Panc1 (cell line): ENCODE results near the gene OPN3. TPM values are rescaled to one million over a fixed set of nuclear protein-coding genes. Genes with fewer than 3 reads are reported as not detected.

Experiments
- ATAC-seq: fragments of 200-7000 bp; cut with Tn5 transposase; 2 replicates; pipeline ENCODE4 v1.9.1; 2020; ENCODE audit warnings: mild to moderate bottlenecking, moderate library complexity
- BruUV-seq: library from RNA; stranded (reverse); fragments of 400-500 nt; replicated peaks from 2 replicates; lab custom pipeline; 2021; lab: Mats Ljungman, UMichigan
- CTCF ChIA-PET: fragments of 300-600 bp; sonication (Branson Sonifier 250); formaldehyde crosslinking; loops from one replicate; lab custom pipeline; 2022; ENCODE audit warnings: antibody characterized with exemption; lab: Charles Lee
- POLR2A ChIA-PET: fragments of 300-600 bp; sonication (Branson Sonifier 250); formaldehyde crosslinking; loops from one replicate; lab custom pipeline; 2022; ENCODE audit warnings: antibody characterized with exemption; lab: Charles Lee
- DNase-seq: peaks from one replicate; pipeline ENCODE4 v3.0.0-alpha.2; 2010; ENCODE audit warnings: low read depth, low spot score
- H3K27ac ChIP-seq: 2 replicates; pipeline ENCODE4 v1.5.1; 2011; ENCODE audit warnings: mild to moderate bottlenecking, low read length, inconsistent platforms
- H3K27me3 ChIP-seq: fragments of 200-500 bp; sonication (Bioruptor generic); 2 replicates; pipeline ENCODE4 v1.6.0; 2014; ENCODE audit warnings: low read length, inconsistent platforms; ENCODE audit not compliant: control insufficient read depth, insufficient read depth
- H3K36me3 ChIP-seq: fragments of 200-500 bp; sonication (Bioruptor generic); 2 replicates; pipeline ENCODE4 v1.5.1; 2014; ENCODE audit warnings: inconsistent platforms, mild to moderate bottlenecking, low read length, moderate library complexity; ENCODE audit not compliant: control insufficient read depth, insufficient read depth
- H3K4me1 ChIP-seq: 2 replicates; pipeline ENCODE4 v1.5.1; 2011; ENCODE audit warnings: inconsistent platforms, mild to moderate bottlenecking, low read length, moderate library complexity; ENCODE audit not compliant: control insufficient read depth, insufficient read depth
- H3K4me3 ChIP-seq, 2 experiments: 2 replicates each; pipeline ENCODE4 v1.5.1; 2011 to 2012; ENCODE audit warnings: low read depth in 2 of 2, low read length in 2 of 2, mild to moderate bottlenecking in 2 of 2, inconsistent platforms in 1 of 2, moderate library complexity in 1 of 2
- H3K9me3 ChIP-seq: fragments of 200-500 bp; sonication (Bioruptor generic); 2 replicates; pipeline ENCODE4 v1.5.1; 2014; ENCODE audit warnings: low read depth, mild to moderate bottlenecking, inconsistent platforms, low read length, moderate library complexity; ENCODE audit not compliant: control insufficient read depth, insufficient read depth
- POLR2AphosphoS5 ChIP-seq: IDR thresholded peaks from 2 replicates; pipeline ENCODE4 v1.6.1; 2012; ENCODE audit warnings: mild to moderate bottlenecking, low read depth, low read length, moderate library complexity
- SIN3A ChIP-seq: IDR thresholded peaks from 2 replicates; pipeline ENCODE4 v1.6.1; 2012; ENCODE audit warnings: low read depth, mild to moderate bottlenecking, low read length, moderate library complexity, borderline replicate concordance; ENCODE audit not compliant: insufficient read depth
- TCF7L2 ChIP-seq: IDR thresholded peaks from 2 replicates; pipeline ENCODE4 v1.6.1; 2011; ENCODE audit warnings: mild to moderate bottlenecking, low read depth, low read length, inconsistent platforms
- in situ Hi-C: cut with HindIII; loops from 2 replicates; pipeline ENCODE4 v1.10.0; 2016; ENCODE audit warnings: low sequenced_read_pairs, low pct_unique_long_range_greater_than_20kb
- intact Hi-C: fragments of 100-400 bp; cut with micrococcal nuclease; formaldehyde crosslinking; loops from one replicate; pipeline ENCODE4 v1.10.0; 2022; ENCODE audit not compliant: unreplicated experiment
- total RNA-seq: library from RNA; stranded (reverse); gene quantifications from one replicate; pipeline ENCODE4 v1.2.1, GENCODE V29; 2021; ENCODE audit not compliant: unreplicated experiment
- TF ChIP-seq, protein P1 (sequence below), 2 experiments: IDR thresholded peaks; 2 replicates each; pipeline ENCODE4 v1.6.1; 2011 to 2012; ENCODE audit warnings: low read depth in 2 of 2, control low read depth in 1 of 2, low read length in 1 of 2, mild to moderate bottlenecking in 1 of 2, moderate library complexity in 1 of 2; ENCODE audit not compliant: insufficient read depth in 1 of 2
- TF ChIP-seq, protein P2 (sequence below): fragments of 450-650 bp; IDR thresholded peaks from 2 replicates; pipeline ENCODE4 v1.5.1; 2017; ENCODE audit warnings: mild to moderate bottlenecking

The OPN3 gene
- total RNA-seq, 1 experiment from 2014 or later, result 34.0 TPM

DNA sequence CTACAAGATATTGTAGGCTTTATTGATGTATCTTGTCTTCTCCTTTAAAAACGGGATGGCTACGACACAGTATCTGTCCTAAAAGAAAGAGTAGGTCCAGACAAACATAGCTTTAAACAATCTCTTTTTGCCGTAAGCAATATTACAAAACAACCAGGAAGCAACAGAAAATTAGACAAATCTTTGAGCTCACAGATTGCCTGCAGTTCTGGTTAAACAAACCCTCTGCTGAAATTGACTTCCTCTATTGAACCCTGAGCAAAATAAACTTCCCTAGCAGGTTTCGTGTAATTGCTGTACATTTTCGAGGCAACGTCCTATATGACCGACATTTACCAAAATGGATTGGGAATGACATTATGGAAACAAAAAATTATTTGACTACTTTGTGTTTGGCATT is 50.6 kb downstream of the OPN3 start:
- peaks cover 14% of the 10 kb centered on the region for H3K4me1 ChIP-seq
- intact Hi-C loops, result no loop called here
- no peak overlapping the region for H3K4me3 ChIP-seq
- BruUV-seq, result no TSS peak
- ATAC-seq, result no peak
- no peak for DNase-seq
- in situ Hi-C loops, result no loop called here
- no peaks in the 10 kb centered on the region for H3K27me3 ChIP-seq
- ChIA-PET POLR2A (no interaction called here), CTCF (no interaction called here)
- H3K27ac ChIP-seq, result peak overlapping the region; percentile 73; the same call in 1 of the 2 replicates
- TF ChIP-seq, protein P1, sequence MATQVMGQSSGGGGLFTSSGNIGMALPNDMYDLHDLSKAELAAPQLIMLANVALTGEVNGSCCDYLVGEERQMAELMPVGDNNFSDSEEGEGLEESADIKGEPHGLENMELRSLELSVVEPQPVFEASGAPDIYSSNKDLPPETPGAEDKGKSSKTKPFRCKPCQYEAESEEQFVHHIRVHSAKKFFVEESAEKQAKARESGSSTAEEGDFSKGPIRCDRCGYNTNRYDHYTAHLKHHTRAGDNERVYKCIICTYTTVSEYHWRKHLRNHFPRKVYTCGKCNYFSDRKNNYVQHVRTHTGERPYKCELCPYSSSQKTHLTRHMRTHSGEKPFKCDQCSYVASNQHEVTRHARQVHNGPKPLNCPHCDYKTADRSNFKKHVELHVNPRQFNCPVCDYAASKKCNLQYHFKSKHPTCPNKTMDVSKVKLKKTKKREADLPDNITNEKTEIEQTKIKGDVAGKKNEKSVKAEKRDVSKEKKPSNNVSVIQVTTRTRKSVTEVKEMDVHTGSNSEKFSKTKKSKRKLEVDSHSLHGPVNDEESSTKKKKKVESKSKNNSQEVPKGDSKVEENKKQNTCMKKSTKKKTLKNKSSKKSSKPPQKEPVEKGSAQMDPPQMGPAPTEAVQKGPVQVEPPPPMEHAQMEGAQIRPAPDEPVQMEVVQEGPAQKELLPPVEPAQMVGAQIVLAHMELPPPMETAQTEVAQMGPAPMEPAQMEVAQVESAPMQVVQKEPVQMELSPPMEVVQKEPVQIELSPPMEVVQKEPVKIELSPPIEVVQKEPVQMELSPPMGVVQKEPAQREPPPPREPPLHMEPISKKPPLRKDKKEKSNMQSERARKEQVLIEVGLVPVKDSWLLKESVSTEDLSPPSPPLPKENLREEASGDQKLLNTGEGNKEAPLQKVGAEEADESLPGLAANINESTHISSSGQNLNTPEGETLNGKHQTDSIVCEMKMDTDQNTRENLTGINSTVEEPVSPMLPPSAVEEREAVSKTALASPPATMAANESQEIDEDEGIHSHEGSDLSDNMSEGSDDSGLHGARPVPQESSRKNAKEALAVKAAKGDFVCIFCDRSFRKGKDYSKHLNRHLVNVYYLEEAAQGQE (IDR thresholded peaks at IDR 0.05; ENCODE audit: insufficient read depth in 1 of 2, low read depth in 2 of 2, low read length in 1 of 2), result no peak
- TF ChIP-seq, protein P2, sequence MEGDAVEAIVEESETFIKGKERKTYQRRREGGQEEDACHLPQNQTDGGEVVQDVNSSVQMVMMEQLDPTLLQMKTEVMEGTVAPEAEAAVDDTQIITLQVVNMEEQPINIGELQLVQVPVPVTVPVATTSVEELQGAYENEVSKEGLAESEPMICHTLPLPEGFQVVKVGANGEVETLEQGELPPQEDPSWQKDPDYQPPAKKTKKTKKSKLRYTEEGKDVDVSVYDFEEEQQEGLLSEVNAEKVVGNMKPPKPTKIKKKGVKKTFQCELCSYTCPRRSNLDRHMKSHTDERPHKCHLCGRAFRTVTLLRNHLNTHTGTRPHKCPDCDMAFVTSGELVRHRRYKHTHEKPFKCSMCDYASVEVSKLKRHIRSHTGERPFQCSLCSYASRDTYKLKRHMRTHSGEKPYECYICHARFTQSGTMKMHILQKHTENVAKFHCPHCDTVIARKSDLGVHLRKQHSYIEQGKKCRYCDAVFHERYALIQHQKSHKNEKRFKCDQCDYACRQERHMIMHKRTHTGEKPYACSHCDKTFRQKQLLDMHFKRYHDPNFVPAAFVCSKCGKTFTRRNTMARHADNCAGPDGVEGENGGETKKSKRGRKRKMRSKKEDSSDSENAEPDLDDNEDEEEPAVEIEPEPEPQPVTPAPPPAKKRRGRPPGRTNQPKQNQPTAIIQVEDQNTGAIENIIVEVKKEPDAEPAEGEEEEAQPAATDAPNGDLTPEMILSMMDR, result no peak
- no peak for TF ChIP-seq POLR2AphosphoS5
- no peak for TF ChIP-seq SIN3A
- TF ChIP-seq TCF7L2, result no peak
- H3K36me3 ChIP-seq, result no peaks in the 10 kb centered on the region
- no peaks in the 10 kb centered on the region for H3K9me3 ChIP-seq

DNA sequence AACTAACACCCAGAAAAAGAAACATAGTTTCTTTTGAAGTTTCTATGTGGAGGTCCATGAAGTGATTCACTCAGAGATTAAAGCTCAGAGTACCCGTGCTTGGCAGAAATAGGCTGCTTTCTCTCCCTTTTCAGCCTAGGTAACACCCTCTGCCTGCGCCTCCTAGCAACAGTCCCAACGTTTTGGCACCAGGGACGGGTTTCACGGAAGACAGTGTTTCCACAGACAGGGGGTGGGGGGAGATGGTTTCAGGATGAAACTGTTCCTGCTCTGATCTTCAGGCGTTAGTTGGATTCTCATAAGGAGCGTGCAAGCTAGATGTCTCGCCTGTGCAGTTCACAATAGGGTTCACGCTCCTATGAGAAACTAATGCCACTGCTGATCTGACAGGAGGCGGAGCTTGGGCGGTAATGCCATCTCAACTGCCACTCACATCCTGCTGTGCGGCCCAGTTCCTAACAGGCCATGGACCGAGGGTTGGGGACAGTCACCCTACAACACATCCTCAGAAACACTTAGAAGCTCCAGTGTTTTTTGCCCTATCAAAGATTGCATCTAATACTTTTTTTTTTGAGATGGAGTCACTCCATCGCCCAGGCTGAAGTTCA is 53.2 kb downstream of the OPN3 start:
- H3K4me3 ChIP-seq, result no peak overlapping the region
- ATAC-seq, result no peak
- intact Hi-C loops, result no loop called here
- ChIA-PET POLR2A (interaction anchor here (0.6 kb wide), 1 partner anchor 53 kb away, joined by 3 read pairs; the partner anchor contains the start of genes CHML and OPN3), CTCF (interaction anchor here (0.7 kb wide), 2 partner anchors 18 to 67 kb away, joined by 3 read pairs; no protein-coding TSS in a partner anchor)
- peaks cover 8% of the 10 kb centered on the region for H3K4me1 ChIP-seq
- no peak overlapping the region for H3K27ac ChIP-seq
- no peaks in the 10 kb centered on the region for H3K27me3 ChIP-seq
- no peaks in the 10 kb centered on the region for H3K9me3 ChIP-seq
- in situ Hi-C loops, result no loop called here
- BruUV-seq, result no TSS peak
- H3K36me3 ChIP-seq, result no peaks in the 10 kb centered on the region
- DNase-seq, result no peak
- TF ChIP-seq POLR2AphosphoS5, result no peak
- TF ChIP-seq, protein P1 (IDR thresholded peaks at IDR 0.05; ENCODE audit: insufficient read depth in 1 of 2, low read depth in 2 of 2, low read length in 1 of 2), result no peak
- TF ChIP-seq SIN3A, result no peak
- TF ChIP-seq, protein P2, result no peak
- TF ChIP-seq TCF7L2, result no peak
